NT2/D1 (cell line): Measurements from ENCODE around the gene LSM12.

Experiments
- DNase-seq: peaks from one replicate; pipeline ENCODE4 v3.0.0-alpha.2; 2011; ENCODE audit warnings: low read depth, low spot score
- H3K27me3 ChIP-seq: 2 replicates; pipeline ENCODE4 v1.6.0; 2011; ENCODE audit warnings: mild to moderate bottlenecking; ENCODE audit not compliant: insufficient read length, insufficient read depth
- H3K36me3 ChIP-seq: 2 replicates; pipeline ENCODE4 v1.6.1; 2011; ENCODE audit warnings: mild to moderate bottlenecking, low read length, mixed read lengths; ENCODE audit not compliant: insufficient read depth, insufficient read length
- H3K4me1 ChIP-seq: 2 replicates; pipeline ENCODE4 v1.5.1; 2011; ENCODE audit not compliant: insufficient read depth, insufficient read length
- H3K4me3 ChIP-seq: 2 replicates; pipeline ENCODE4 v1.5.1; 2011; ENCODE audit warnings: low read depth; ENCODE audit not compliant: insufficient read length
- H3K9ac ChIP-seq: 2 replicates; pipeline ENCODE4 v1.6.0; 2011; ENCODE audit warnings: low read depth; ENCODE audit not compliant: insufficient read length
- H3K9me3 ChIP-seq: 2 replicates; pipeline ENCODE4 v1.5.1; 2011; ENCODE audit warnings: mild to moderate bottlenecking, low read length; ENCODE audit not compliant: insufficient read depth
- SUZ12 ChIP-seq: IDR thresholded peaks from 2 replicates; pipeline ENCODE4 v1.6.1; 2011; ENCODE audit not compliant: insufficient read length, insufficient read depth; ENCODE audit errors: extremely low read depth
- YY1 ChIP-seq: IDR thresholded peaks from 2 replicates; pipeline ENCODE4 v1.6.1; 2011; ENCODE audit not compliant: insufficient read length, insufficient read depth
- ZNF274 ChIP-seq: IDR thresholded peaks from 2 replicates; pipeline ENCODE4 v1.6.1; 2011; ENCODE audit warnings: mild to moderate bottlenecking, low read depth, low read length

The LSM12 gene

DNA sequence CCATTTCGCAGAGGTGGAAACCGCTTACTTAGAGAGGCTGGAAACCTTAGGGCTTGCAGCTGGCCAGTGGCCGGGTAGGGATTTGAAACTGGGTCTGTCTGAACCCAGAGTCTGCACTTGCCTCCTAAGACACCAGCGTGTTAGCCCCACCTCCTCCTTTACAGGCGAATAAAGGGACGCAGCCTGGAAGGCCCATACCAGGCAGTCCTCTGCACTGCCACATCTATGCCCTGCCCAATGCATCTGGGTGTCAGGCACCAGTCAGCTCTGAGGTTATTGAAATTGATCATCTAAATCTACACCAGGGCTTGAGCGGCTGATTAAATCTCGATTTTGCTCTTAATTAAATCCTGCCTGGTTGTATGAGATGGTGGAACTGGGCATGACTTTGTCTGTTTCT is 82.0 kb downstream of the LSM12 start:
- peak overlapping the region; percentile 62 for H3K4me3 ChIP-seq
- H3K27me3 ChIP-seq: peaks cover 25% of the 10 kb centered on the region
- peaks cover 6% of the 10 kb centered on the region for H3K4me1 ChIP-seq
- no peaks in the 10 kb centered on the region for H3K36me3 ChIP-seq
- peak overlapping the region; percentile 58 for H3K9ac ChIP-seq
- DNase-seq: no peak
- TF ChIP-seq YY1: no peak
- no peak for TF ChIP-seq ZNF274
- TF ChIP-seq SUZ12: no peak
- no peaks in the 10 kb centered on the region for H3K9me3 ChIP-seq
